Panc1 (cell line): ENCODE results near the gene HGD. TPM values are rescaled to one million over a fixed set of nuclear protein-coding genes. Genes with fewer than 3 reads are reported as not detected.

ENCODE experiments used
- ATAC-seq: fragments of 200-7000 bp; cut with Tn5 transposase; 2 replicates; pipeline ENCODE4 v1.9.1; 2020; ENCODE audit warnings: mild to moderate bottlenecking, moderate library complexity
- BruUV-seq: library from RNA; stranded (reverse); fragments of 400-500 nt; replicated peaks from 2 replicates; lab custom pipeline; 2021; lab: Mats Ljungman, UMichigan
- CTCF ChIA-PET: fragments of 300-600 bp; sonication (Branson Sonifier 250); formaldehyde crosslinking; loops from one replicate; lab custom pipeline; 2022; ENCODE audit warnings: antibody characterized with exemption; lab: Charles Lee
- POLR2A ChIA-PET: fragments of 300-600 bp; sonication (Branson Sonifier 250); formaldehyde crosslinking; loops from one replicate; lab custom pipeline; 2022; ENCODE audit warnings: antibody characterized with exemption; lab: Charles Lee
- DNase-seq: peaks from one replicate; pipeline ENCODE4 v3.0.0-alpha.2; 2010; ENCODE audit warnings: low read depth, low spot score
- H3K27ac ChIP-seq: 2 replicates; pipeline ENCODE4 v1.5.1; 2011; ENCODE audit warnings: mild to moderate bottlenecking, low read length, inconsistent platforms
- H3K27me3 ChIP-seq: fragments of 200-500 bp; sonication (Bioruptor generic); 2 replicates; pipeline ENCODE4 v1.6.0; 2014; ENCODE audit warnings: low read length, inconsistent platforms; ENCODE audit not compliant: control insufficient read depth, insufficient read depth
- H3K36me3 ChIP-seq: fragments of 200-500 bp; sonication (Bioruptor generic); 2 replicates; pipeline ENCODE4 v1.5.1; 2014; ENCODE audit warnings: inconsistent platforms, mild to moderate bottlenecking, low read length, moderate library complexity; ENCODE audit not compliant: control insufficient read depth, insufficient read depth
- H3K4me1 ChIP-seq: 2 replicates; pipeline ENCODE4 v1.5.1; 2011; ENCODE audit warnings: inconsistent platforms, mild to moderate bottlenecking, low read length, moderate library complexity; ENCODE audit not compliant: control insufficient read depth, insufficient read depth
- H3K4me3 ChIP-seq, 2 experiments: 2 replicates each; pipeline ENCODE4 v1.5.1; 2011 to 2012; ENCODE audit warnings: low read depth in 2 of 2, low read length in 2 of 2, mild to moderate bottlenecking in 2 of 2, inconsistent platforms in 1 of 2, moderate library complexity in 1 of 2
- H3K9me3 ChIP-seq: fragments of 200-500 bp; sonication (Bioruptor generic); 2 replicates; pipeline ENCODE4 v1.5.1; 2014; ENCODE audit warnings: low read depth, mild to moderate bottlenecking, inconsistent platforms, low read length, moderate library complexity; ENCODE audit not compliant: control insufficient read depth, insufficient read depth
- CTCF ChIP-seq: fragments of 450-650 bp; IDR thresholded peaks from 2 replicates; pipeline ENCODE4 v1.5.1; 2017; ENCODE audit warnings: mild to moderate bottlenecking
- POLR2AphosphoS5 ChIP-seq: IDR thresholded peaks from 2 replicates; pipeline ENCODE4 v1.6.1; 2012; ENCODE audit warnings: mild to moderate bottlenecking, low read depth, low read length, moderate library complexity
- REST ChIP-seq, 2 experiments: IDR thresholded peaks; 2 replicates each; pipeline ENCODE4 v1.6.1; 2011 to 2012; ENCODE audit warnings: low read depth in 2 of 2, control low read depth in 1 of 2, low read length in 1 of 2, mild to moderate bottlenecking in 1 of 2, moderate library complexity in 1 of 2; ENCODE audit not compliant: insufficient read depth in 1 of 2
- SIN3A ChIP-seq: IDR thresholded peaks from 2 replicates; pipeline ENCODE4 v1.6.1; 2012; ENCODE audit warnings: low read depth, mild to moderate bottlenecking, low read length, moderate library complexity, borderline replicate concordance; ENCODE audit not compliant: insufficient read depth
- TCF7L2 ChIP-seq: IDR thresholded peaks from 2 replicates; pipeline ENCODE4 v1.6.1; 2011; ENCODE audit warnings: mild to moderate bottlenecking, low read depth, low read length, inconsistent platforms
- in situ Hi-C: cut with HindIII; loops from 2 replicates; pipeline ENCODE4 v1.10.0; 2016; ENCODE audit warnings: low sequenced_read_pairs, low pct_unique_long_range_greater_than_20kb
- intact Hi-C: fragments of 100-400 bp; cut with micrococcal nuclease; formaldehyde crosslinking; loops from one replicate; pipeline ENCODE4 v1.10.0; 2022; ENCODE audit not compliant: unreplicated experiment
- total RNA-seq: library from RNA; stranded (reverse); gene quantifications from one replicate; pipeline ENCODE4 v1.2.1, GENCODE V29; 2021; ENCODE audit not compliant: unreplicated experiment

HGD gene
- total RNA-seq, 1 experiment from 2014 or later: 0.59 TPM

DNA sequence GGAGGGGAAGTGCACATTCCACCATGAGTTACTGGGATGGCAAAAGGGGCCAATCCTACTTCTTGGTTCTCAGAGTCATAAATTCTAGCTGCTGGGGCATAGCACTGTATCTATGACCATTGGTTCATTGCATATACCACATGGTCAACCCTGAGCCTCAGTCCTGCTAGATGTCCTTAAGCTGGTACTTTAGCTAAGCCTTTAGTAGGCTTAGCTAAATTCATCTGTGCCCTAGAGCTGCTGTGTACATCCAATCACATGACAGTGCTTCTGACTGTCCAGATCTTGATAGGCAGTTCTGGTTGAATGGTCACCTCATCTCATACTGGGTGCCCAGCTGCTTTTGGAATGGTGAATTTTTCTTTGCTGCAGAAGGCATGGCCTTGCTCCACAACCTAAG, 77.7 kb downstream of the HGD start:
- ATAC-seq (peak; percentile 62), DNase-seq (no peak)
- ChIA-PET POLR2A (no interaction called here), CTCF (interaction anchor here (0.6 kb wide), 1 partner anchor 39 kb away, joined by 3 read pairs; no protein-coding TSS in a partner anchor)
- in situ Hi-C loops (no loop called here), intact Hi-C loops (no loop called here)
- no peak for TF ChIP-seq POLR2AphosphoS5
- no peaks in the 10 kb centered on the region for H3K4me1 ChIP-seq
- no TSS peak for BruUV-seq
- H3K36me3 ChIP-seq: peaks cover 22% of the 10 kb centered on the region
- no peaks in the 10 kb centered on the region for H3K9me3 ChIP-seq
- no peaks in the 10 kb centered on the region for H3K27me3 ChIP-seq
- H3K4me3 ChIP-seq: no peak overlapping the region
- no peak overlapping the region for H3K27ac ChIP-seq

DNA sequence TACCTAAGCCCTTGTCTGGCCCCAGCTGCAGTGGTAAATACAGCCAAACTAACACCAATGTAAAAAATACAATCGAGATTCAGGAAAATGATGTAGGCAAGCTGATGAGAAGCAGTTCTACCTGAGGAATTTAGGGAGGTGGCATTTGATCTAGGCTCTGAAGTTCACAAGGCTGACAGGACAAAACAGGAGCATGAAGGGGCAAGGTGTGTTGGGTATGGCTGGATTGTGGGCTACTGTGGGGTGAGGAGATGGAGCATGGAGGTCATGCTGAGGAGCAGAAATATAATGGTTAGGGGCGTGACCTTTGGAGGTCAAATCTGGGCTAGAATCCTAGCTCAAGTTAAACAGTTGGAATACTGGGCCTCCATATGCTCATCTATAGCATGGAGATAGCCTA, 79.4 kb downstream of the HGD start:
- DNase-seq (no peak), ATAC-seq (0 out of 2 replicates have a peak, but pooled peaks have one; percentile 11)
- BruUV-seq: no TSS peak
- ChIA-PET CTCF (no interaction called here), POLR2A (no interaction called here)
- TF ChIP-seq POLR2AphosphoS5: no peak
- no peak for TF ChIP-seq CTCF
- TF ChIP-seq SIN3A: no peak
- no peak for TF ChIP-seq REST (IDR thresholded peaks at IDR 0.05; ENCODE audit: insufficient read depth in 1 of 2, low read depth in 2 of 2, low read length in 1 of 2)
- TF ChIP-seq TCF7L2: no peak
- H3K27me3 ChIP-seq: no peaks in the 10 kb centered on the region
- H3K4me1 ChIP-seq: no peaks in the 10 kb centered on the region
- no peaks in the 10 kb centered on the region for H3K9me3 ChIP-seq
- in situ Hi-C loops (no loop called here), intact Hi-C loops (no loop called here)
- H3K36me3 ChIP-seq: peaks cover 26% of the 10 kb centered on the region
- no peak overlapping the region for H3K27ac ChIP-seq
- H3K4me3 ChIP-seq: no peak overlapping the region

- Histone ChIP-seq H3K9me3 (no peaks in the 10 kb centered on the region), H3K36me3 (peaks cover 27% of the 10 kb centered on the region), H3K27me3 (no peaks in the 10 kb centered on the region), H3K4me1 (peaks cover 8% of the 10 kb centered on the region), H3K4me3 (no peak overlapping the region), H3K27ac (no peak overlapping the region)
- in situ Hi-C loops (no loop called here), intact Hi-C loops (no loop called here)
- CTCF ChIA-PET: no interaction called here
- ATAC-seq: no peak
- no peak for TF ChIP-seq TCF7L2
- TF ChIP-seq POLR2AphosphoS5: no peak
- TF ChIP-seq SIN3A: no peak
- TF ChIP-seq CTCF: no peak
- no peak for TF ChIP-seq REST (IDR thresholded peaks at IDR 0.05; ENCODE audit: insufficient read depth in 1 of 2, low read depth in 2 of 2, low read length in 1 of 2)
- no peak for DNase-seq
- BruUV-seq: no TSS peak
- POLR2A ChIA-PET: no interaction called here
Measured at GRCh38 chr3:120601554-120601953, 80.5 kb downstream of the HGD start.
